T-helper 2 cell treated with Interferon-gamma antibody and Interleukin-4, amounts not matched to agents 5 μg/mL and 100 μg/mL, for 36 hours (primary cell): ENCODE results near the gene SLCO4A1.
A peak's percentile ranks its signal among the peaks of the same experiment; 100 is the strongest.

Source experiments
- DNase-seq: peaks from one replicate; pipeline ENCODE4 v3.0.0; 2021; ENCODE audit warnings: low spot score
- H3K27ac Mint-ChIP-seq: one replicate; pipeline ENCODE4 v1.8.0; 2021; ENCODE audit warnings: mild to moderate bottlenecking, mixed read lengths
- H3K27me3 Mint-ChIP-seq: one replicate; pipeline ENCODE4 v1.8.0; 2021; ENCODE audit warnings: low read depth, mixed read lengths
- H3K36me3 Mint-ChIP-seq: one replicate; pipeline ENCODE4 v1.8.0; 2021; ENCODE audit warnings: low read depth, mixed read lengths
- H3K4me1 Mint-ChIP-seq: one replicate; pipeline ENCODE4 v1.8.0; 2021; ENCODE audit warnings: low read depth, mixed read lengths
- H3K4me3 Mint-ChIP-seq: one replicate; pipeline ENCODE4 v1.8.0; 2022; ENCODE audit warnings: mild to moderate bottlenecking, moderate library complexity, mixed read lengths
- H3K9me3 Mint-ChIP-seq: one replicate; pipeline ENCODE4 v1.8.0; 2021; ENCODE audit warnings: mixed read lengths

The SLCO4A1 gene

DNA sequence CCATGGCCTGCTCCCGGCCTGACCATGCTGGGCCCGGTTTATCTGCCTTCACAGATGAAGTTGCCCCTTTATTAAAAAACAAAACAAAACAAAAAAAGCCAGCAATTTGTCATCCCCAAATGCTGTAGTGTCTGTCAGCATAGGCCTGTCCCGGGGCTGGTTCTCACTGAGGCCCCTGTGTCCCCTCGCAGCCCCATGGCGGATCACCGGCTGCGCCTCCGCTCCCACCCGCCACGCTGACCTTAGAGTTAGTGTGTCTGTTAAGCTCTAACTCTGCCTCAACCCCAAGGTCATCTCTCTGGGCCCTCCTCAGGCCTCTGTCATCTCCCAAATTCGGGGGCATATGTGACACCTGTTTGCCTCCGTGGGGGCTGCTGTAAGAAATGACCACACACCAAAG is 11.1 kb downstream of the SLCO4A1 start:
- peak overlapping the region; percentile 24 for H3K4me3 Mint-ChIP-seq
- H3K27ac Mint-ChIP-seq: peak overlapping the region; percentile 57
- no peak for DNase-seq
- peaks cover 32% of the 10 kb centered on the region for H3K36me3 Mint-ChIP-seq
- H3K4me1 Mint-ChIP-seq: peaks cover 38% of the 10 kb centered on the region
- no peaks in the 10 kb centered on the region for H3K27me3 Mint-ChIP-seq
- no peaks in the 10 kb centered on the region for H3K9me3 Mint-ChIP-seq

DNA sequence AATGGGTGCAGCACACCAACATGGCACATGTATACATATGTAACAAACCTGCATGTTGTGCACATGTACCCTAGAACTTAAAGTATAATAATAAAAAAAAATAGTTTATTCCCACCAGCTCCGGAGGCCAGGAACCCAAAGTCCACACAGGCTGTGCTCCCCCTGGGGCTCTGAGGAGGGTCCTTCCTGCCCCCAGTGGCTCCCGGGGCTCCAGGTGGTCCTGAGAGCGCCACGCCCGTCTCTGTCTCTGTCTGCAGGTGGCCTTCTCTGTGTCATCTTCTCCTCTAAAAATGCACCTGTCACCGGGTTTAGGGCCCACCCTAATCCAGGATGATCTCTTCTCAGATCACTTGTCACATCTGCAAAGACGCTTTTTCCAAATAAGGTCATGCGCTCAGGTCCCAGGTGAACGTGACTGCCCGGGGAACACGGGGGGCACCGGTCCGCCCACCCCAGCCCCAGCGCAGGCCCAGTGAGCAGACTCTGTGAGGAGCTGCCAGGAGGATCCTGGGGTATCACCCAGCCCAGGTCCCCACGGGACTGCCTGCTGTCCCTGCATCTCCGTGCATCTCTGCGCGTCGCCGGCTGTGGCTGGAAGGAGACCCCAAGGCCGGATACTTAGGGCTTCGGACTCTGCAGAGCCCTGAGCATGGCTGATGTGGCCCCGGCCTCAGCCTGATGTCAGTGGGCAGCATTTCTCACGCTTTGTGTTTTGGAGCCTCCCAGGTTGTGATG is 11.8 kb downstream of the SLCO4A1 start:
- H3K9me3 Mint-ChIP-seq: no peaks in the 10 kb centered on the region
- DNase-seq: no peak
- H3K27me3 Mint-ChIP-seq: no peaks in the 10 kb centered on the region
- H3K36me3 Mint-ChIP-seq: peaks cover 31% of the 10 kb centered on the region
- H3K4me3 Mint-ChIP-seq: peak overlapping the region; percentile 12
- peak overlapping the region; percentile 75 for H3K27ac Mint-ChIP-seq
- peaks cover 35% of the 10 kb centered on the region for H3K4me1 Mint-ChIP-seq

DNA sequence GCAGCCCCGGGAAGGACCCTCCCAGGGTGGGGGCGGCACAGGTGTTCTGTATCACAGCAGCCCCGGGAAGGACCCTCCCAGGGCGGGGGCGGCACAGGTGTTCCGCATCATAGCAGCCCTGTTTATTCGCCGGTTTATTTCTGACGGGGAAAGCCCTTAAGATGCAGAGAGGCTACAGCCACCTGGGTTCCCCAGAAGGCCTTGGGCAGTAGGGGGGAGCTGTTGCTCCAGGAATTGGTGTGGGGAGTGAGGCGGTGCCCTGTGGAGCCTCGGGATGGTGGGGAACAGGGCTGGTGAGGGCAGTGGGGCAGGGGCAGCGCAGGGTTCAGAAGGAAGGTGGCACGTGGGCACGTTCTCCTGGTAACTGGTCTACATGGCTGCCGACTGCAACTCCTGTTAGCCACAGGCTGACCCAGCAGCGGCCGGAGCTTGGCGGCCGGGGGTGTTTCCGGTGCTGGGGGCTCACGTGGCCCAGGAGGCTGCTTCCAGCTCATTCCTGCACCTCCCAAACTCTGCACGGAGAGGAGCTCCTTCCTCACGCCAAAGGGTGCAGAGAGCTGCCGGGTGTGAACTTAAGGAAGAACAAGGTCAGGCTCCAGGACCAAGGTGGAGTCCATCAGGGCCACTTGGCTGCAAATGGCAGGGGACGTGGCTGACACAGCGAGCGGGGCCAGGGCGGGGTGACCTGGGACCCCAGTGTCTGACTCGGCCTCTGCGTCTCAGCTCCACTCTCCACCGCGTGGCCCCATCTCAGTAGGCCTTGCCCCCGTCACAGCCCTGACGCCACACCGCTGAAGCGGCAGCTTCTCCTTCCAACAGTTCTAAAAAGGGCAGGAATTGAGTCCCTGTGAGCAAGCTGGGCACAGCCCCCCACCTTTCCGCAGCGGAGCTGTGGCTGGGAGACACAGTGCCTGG is 13.2 kb downstream of the SLCO4A1 start:
- no peaks in the 10 kb centered on the region for H3K27me3 Mint-ChIP-seq
- peaks cover 22% of the 10 kb centered on the region for H3K4me1 Mint-ChIP-seq
- peaks cover 30% of the 10 kb centered on the region for H3K36me3 Mint-ChIP-seq
- no peak for DNase-seq
- H3K4me3 Mint-ChIP-seq: no peak overlapping the region
- H3K27ac Mint-ChIP-seq: no peak overlapping the region
- no peaks in the 10 kb centered on the region for H3K9me3 Mint-ChIP-seq

DNA sequence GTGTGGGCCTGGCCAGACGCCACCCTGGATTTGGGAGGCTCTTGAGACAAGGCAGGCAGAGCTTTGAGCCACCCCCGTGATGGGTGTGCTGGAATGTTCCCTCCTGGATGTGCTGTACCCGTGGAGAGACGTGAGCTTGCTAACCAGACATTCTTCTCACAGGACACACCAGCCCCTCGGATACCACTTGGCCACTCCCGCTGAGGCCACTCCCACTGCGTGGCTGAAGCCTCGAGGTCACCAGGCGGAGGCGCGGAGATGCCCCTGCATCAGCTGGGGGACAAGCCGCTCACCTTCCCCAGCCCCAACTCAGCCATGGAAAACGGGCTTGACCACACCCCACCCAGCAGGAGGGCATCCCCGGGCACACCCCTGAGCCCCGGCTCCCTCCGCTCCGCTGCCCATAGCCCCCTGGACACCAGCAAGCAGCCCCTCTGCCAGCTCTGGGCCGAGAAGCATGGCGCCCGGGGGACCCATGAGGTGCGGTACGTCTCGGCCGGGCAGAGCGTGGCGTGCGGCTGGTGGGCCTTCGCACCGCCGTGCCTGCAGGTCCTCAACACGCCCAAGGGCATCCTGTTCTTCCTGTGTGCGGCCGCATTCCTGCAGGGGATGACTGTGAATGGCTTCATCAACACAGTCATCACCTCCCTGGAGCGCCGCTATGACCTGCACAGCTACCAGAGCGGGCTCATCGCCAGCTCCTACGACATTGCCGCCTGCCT is 14.1 kb downstream of the SLCO4A1 start:
- no peak overlapping the region for H3K27ac Mint-ChIP-seq
- H3K36me3 Mint-ChIP-seq: peaks cover 25% of the 10 kb centered on the region
- H3K27me3 Mint-ChIP-seq: no peaks in the 10 kb centered on the region
- no peak for DNase-seq
- H3K4me3 Mint-ChIP-seq: no peak overlapping the region
- H3K4me1 Mint-ChIP-seq: peaks cover 16% of the 10 kb centered on the region
- H3K9me3 Mint-ChIP-seq: no peaks in the 10 kb centered on the region

DNA sequence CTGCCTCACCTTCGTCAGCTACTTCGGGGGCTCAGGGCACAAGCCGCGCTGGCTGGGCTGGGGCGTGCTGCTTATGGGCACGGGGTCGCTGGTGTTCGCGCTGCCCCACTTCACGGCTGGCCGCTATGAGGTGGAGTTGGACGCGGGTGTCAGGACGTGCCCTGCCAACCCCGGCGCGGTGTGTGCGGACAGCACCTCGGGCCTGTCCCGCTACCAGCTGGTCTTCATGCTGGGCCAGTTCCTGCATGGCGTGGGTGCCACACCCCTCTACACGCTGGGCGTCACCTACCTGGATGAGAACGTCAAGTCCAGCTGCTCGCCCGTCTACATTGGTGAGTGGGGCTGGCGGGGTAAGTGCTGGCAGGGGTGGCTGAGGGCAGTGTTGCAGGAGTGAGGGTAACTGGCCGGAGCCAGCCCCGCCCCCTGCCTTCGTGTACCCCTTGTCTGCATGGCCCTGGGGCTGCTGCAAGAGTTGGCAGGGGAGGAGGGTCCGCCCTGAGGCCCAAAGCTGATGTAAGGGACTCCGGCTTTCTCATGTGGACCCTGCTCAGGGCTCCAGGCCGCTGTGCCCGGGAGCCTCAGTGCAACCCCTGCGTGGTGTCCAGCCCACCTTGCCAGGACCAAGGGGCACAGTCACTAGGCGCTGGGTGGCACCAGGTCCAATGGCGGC is 14.8 kb downstream of the SLCO4A1 start:
- Mint-ChIP-seq H3K4me1 (peaks cover 11% of the 10 kb centered on the region), H3K4me3 (no peak overlapping the region), H3K27me3 (no peaks in the 10 kb centered on the region), H3K9me3 (no peaks in the 10 kb centered on the region), H3K36me3 (peaks cover 26% of the 10 kb centered on the region), H3K27ac (no peak overlapping the region)
- no peak for DNase-seq

DNA sequence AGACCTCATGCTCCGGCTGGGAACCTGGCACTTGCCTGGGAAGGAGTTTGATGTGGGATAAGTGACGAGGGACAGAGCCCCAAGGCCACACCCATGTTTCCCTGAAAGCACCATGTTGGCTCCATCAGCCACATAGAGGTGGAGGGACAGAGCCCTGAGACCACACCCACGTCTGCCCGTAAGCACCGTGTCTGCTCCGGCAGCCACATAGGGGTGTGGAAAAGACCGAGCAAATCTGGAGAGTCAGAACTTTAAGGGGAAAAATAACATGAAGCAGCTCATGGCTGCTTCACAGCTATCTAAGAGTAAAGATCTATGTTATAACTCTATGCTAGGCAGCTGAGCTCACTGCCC is 15.3 kb downstream of the SLCO4A1 start:
- H3K27me3 Mint-ChIP-seq: no peaks in the 10 kb centered on the region
- H3K9me3 Mint-ChIP-seq: no peaks in the 10 kb centered on the region
- no peak overlapping the region for H3K27ac Mint-ChIP-seq
- H3K36me3 Mint-ChIP-seq: peaks cover 21% of the 10 kb centered on the region
- no peak overlapping the region for H3K4me3 Mint-ChIP-seq
- no peak for DNase-seq
- H3K4me1 Mint-ChIP-seq: peaks cover 6% of the 10 kb centered on the region

DNA sequence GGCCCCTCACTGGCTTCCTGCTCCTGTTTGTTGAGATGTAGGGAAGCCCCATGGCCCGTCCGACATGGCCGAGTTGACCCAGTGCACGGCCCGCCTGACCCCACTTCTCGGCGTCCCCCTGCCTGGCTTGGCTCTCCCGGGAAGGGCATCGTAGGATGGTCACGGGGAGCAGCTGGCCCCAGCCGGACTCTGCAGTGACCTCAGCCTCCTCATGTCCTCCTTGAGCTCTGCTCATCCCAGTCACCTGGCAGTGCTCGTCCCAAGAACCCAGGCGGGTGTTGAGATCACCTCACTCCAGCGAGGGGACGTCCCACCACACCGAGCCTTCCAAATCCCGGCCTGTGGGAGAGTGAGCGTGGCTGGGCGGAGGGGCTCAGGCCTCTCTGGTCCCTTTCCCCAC is 15.7 kb downstream of the SLCO4A1 start:
- DNase-seq: no peak
- H3K4me1 Mint-ChIP-seq: peaks cover 6% of the 10 kb centered on the region
- no peaks in the 10 kb centered on the region for H3K9me3 Mint-ChIP-seq
- peaks cover 21% of the 10 kb centered on the region for H3K36me3 Mint-ChIP-seq
- no peak overlapping the region for H3K27ac Mint-ChIP-seq
- no peak overlapping the region for H3K4me3 Mint-ChIP-seq
- no peaks in the 10 kb centered on the region for H3K27me3 Mint-ChIP-seq

DNA sequence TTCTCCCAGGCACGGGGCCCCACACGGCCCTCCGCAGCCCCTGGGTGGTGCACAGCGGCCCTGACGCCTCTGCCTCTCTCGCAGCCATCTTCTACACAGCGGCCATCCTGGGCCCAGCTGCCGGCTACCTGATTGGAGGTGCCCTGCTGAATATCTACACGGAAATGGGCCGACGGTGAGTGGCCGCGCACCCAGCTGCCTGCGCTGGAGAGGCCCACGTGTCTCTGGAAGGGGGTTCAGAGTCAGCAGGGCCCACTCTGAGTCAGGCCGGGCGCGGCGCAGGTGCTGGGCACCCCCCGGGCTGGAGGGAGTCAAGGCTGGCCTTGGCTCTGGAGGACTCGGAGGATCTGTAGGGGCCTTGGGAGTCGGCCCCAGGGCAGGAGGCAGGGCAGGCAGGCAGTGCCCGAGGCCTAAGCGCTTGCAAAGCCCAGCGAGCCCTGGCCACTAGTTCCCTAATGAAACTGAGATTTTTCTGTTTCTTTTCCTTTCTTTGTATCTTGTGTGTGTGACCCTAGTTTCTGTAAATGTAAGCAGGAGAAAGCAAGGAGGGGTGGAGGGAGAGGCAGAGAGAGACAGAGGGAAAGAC is 16.4 kb downstream of the SLCO4A1 start:
- H3K27me3 Mint-ChIP-seq: no peaks in the 10 kb centered on the region
- peaks cover 2% of the 10 kb centered on the region for H3K4me1 Mint-ChIP-seq
- DNase-seq: no peak
- no peaks in the 10 kb centered on the region for H3K9me3 Mint-ChIP-seq
- H3K4me3 Mint-ChIP-seq: no peak overlapping the region
- H3K27ac Mint-ChIP-seq: no peak overlapping the region
- peaks cover 18% of the 10 kb centered on the region for H3K36me3 Mint-ChIP-seq

DNA sequence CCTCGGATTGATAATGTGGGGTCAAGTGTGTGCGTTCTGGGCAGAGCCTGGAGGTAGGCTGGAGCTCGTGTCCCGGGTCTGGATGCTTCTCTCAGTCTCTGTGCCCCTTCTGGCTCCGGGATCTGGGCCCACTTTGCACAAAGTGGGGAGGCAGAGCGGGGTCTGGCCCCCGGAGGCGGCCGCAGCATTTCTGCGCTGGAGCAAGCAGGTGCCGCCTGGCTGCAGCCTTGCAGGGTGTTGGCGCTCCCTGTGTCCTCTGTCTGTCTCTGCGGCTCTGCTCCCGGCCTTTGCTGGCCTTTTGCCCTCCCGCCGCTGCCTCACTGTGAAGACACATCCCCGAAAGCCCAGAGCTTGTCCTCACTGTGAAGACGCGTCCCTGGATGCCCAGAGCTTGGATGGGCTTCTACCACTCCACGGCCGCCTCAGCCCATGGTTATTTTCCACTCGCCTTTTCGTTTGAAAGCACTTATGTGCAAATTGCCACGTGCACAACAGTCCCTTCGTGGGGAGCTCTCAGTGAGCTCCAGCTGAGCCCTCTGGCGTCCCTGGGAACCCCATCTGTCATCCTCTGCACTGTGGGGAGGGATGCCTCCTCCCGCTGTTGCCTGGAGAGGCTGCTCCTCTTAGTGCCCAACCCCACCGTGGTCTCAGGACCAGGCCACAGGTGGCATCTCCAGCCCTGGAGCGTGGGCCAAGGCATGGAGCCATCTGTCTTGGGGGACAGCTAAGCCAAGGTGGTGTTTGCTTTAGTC is 17.4 kb downstream of the SLCO4A1 start:
- no peaks in the 10 kb centered on the region for H3K4me1 Mint-ChIP-seq
- peak overlapping the region; percentile 45 for H3K27ac Mint-ChIP-seq
- no peak overlapping the region for H3K4me3 Mint-ChIP-seq
- no peaks in the 10 kb centered on the region for H3K9me3 Mint-ChIP-seq
- H3K36me3 Mint-ChIP-seq: peaks cover 16% of the 10 kb centered on the region
- DNase-seq: no peak
- H3K27me3 Mint-ChIP-seq: no peaks in the 10 kb centered on the region

DNA sequence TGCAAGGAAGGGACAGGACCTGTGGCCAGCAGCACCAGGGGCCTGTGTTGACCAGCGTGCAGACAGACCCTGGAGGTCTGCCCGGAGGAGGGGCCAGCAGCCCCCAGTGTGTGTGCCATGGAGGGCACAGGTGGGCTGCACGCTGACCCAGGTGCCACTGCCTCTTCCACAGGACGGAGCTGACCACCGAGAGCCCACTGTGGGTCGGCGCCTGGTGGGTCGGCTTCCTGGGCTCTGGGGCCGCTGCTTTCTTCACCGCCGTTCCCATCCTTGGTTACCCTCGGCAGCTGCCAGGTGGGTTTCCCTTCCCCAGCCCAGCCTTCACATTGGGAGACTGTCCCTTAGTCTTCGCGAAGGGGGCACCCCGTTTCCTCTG is 17.9 kb downstream of the SLCO4A1 start:
- peaks cover 20% of the 10 kb centered on the region for H3K36me3 Mint-ChIP-seq
- no peaks in the 10 kb centered on the region for H3K4me1 Mint-ChIP-seq
- no peak for DNase-seq
- H3K27ac Mint-ChIP-seq: no peak overlapping the region
- H3K4me3 Mint-ChIP-seq: no peak overlapping the region
- no peaks in the 10 kb centered on the region for H3K9me3 Mint-ChIP-seq
- H3K27me3 Mint-ChIP-seq: no peaks in the 10 kb centered on the region

DNA sequence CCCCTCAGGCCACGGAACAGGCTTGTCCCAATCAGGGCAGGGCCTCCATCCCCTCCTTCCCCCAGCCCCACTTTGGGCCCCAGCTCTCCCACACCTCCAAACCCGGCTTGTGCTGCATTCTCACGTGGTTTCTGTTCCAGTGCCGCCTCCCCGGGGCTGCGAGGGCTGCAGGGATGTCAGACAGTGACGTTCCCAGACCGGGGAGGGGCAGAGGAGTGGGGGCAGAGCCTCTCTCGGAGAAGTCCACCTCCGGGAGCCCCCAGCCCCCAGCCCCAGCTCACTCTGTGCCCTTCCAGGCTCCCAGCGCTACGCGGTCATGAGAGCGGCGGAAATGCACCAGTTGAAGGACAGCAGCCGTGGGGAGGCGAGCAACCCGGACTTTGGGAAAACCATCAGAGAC is 18.5 kb downstream of the SLCO4A1 start:
- no peaks in the 10 kb centered on the region for H3K27me3 Mint-ChIP-seq
- H3K9me3 Mint-ChIP-seq: no peaks in the 10 kb centered on the region
- no peak overlapping the region for H3K4me3 Mint-ChIP-seq
- H3K4me1 Mint-ChIP-seq: no peaks in the 10 kb centered on the region
- peaks cover 20% of the 10 kb centered on the region for H3K36me3 Mint-ChIP-seq
- no peak for DNase-seq
- H3K27ac Mint-ChIP-seq: no peak overlapping the region

DNA sequence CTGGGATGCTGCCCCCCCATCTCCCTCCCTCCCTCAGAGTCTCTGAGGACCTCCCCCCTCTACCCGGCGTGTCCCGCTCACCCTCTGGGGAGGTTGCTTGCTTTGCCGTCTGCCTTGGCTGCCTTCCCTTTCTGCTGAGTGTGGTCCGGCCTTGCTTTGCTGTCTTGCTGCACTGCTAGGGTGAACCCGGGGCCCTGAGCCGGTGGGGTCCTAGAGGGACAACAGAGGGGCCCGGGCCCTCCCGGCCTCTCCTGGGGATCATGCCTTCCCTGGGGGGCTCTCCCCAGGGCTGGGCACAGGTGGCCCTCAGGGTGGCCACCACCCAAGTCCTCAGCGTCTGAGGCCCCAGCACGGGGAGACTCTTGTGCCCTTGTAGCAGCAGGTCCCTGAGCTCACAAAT is 19.3 kb downstream of the SLCO4A1 start:
- H3K4me3 Mint-ChIP-seq: no peak overlapping the region
- no peak for DNase-seq
- peaks cover 20% of the 10 kb centered on the region for H3K36me3 Mint-ChIP-seq
- H3K9me3 Mint-ChIP-seq: no peaks in the 10 kb centered on the region
- no peaks in the 10 kb centered on the region for H3K4me1 Mint-ChIP-seq
- H3K27ac Mint-ChIP-seq: no peak overlapping the region
- H3K27me3 Mint-ChIP-seq: no peaks in the 10 kb centered on the region

DNA sequence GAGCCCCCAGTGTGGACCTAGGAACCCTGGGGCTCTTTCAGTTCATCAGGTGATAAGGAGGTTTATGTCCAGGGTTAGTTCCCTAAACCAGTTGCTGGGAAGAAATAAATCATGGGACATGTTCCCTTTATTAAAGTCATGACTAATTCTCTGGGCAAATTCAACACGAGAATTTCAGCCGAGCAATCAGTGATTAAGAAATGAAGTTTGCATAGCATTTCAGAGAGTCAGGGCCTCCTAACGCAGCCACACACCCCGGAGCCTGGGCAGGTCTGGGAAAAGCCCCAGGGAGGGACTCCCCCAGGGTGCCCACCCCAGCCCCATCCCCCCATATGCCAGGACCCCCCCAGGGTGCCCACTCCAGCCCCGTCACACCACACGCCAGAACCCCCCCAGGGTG is 20.1 kb downstream of the SLCO4A1 start:
- H3K4me3 Mint-ChIP-seq: no peak overlapping the region
- H3K27me3 Mint-ChIP-seq: no peaks in the 10 kb centered on the region
- H3K27ac Mint-ChIP-seq: no peak overlapping the region
- peaks cover 23% of the 10 kb centered on the region for H3K36me3 Mint-ChIP-seq
- H3K9me3 Mint-ChIP-seq: no peaks in the 10 kb centered on the region
- no peak for DNase-seq
- no peaks in the 10 kb centered on the region for H3K4me1 Mint-ChIP-seq
